Ovary (tissue), 3 donors: ENCODE data around the gene SPATA24.

Source experiments
- CTCF ChIP-seq, 3 donors: fragments of 450-650 bp in 2 of 3; fragments of 200-600 bp in 1 of 3; IDR thresholded peaks; one replicate each; pipeline versions ENCODE4 v1.5.1 to v1.8.0; 2016 to 2022; ENCODE audit warnings: antibody characterized with exemption in 3 of 3, mild to moderate bottlenecking in 1 of 3
- EP300 ChIP-seq: sonication (generic); formaldehyde crosslinking; IDR thresholded peaks from one replicate; pipeline ENCODE4 v1.6.1; 2017; ENCODE audit warnings: antibody characterized with exemption
- POLR2A ChIP-seq: fragments of 450-650 bp; IDR thresholded peaks from one replicate; pipeline ENCODE4 v1.6.1; 2017; ENCODE audit warnings: antibody characterized with exemption, mild to moderate bottlenecking, moderate library complexity
- donor health status: DM: no; HTN: no; CAD: no.

- TF ChIP-seq POLR2A, result no peak
- TF ChIP-seq CTCF (IDR thresholded peaks at IDR 0.05), result no peak
- TF ChIP-seq EP300, result no peak
These were observed 22.5 kb upstream of the SPATA24 start for GRCh38 chr5:139426203-139426885.
